MM.1S (cell line): ENCODE measurements around the gene LRMDA.

Experiments
- DNase-seq: peaks from one replicate; pipeline ENCODE4 v3.0.0-alpha.2; 2015
- H2AFZ ChIP-seq: fragments of 300-600 bp; sonication (generic); 2 replicates; pipeline ENCODE4 v1.6.0; 2016; ENCODE audit warnings: antibody characterized with exemption, low read length
- H3F3A ChIP-seq: fragments of 300-600 bp; sonication (generic); 2 replicates; pipeline ENCODE4 v1.6.1; 2016; ENCODE audit warnings: mild to moderate bottlenecking, antibody characterized with exemption, low read length, moderate library complexity, mixed read lengths; ENCODE audit not compliant: insufficient read depth
- H3K27ac ChIP-seq: fragments of 300-600 bp; sonication (generic); 2 replicates; pipeline ENCODE4 v1.5.1; 2016; ENCODE audit warnings: mild to moderate bottlenecking, low read length
- H3K27me3 ChIP-seq: fragments of 300-600 bp; sonication (generic); replicated peaks from 2 replicates; pipeline ENCODE4 v1.6.0; 2016; ENCODE audit warnings: low read length; ENCODE audit not compliant: insufficient read depth
- H3K36me3 ChIP-seq: fragments of 300-600 bp; sonication (generic); replicated peaks from 2 replicates; pipeline ENCODE4 v1.6.1; 2016; ENCODE audit warnings: mild to moderate bottlenecking, low read length, mixed read lengths; ENCODE audit not compliant: insufficient read depth
- H3K4me1 ChIP-seq: fragments of 300-600 bp; sonication (generic); 2 replicates; pipeline ENCODE4 v1.6.1; 2016; ENCODE audit warnings: low read length, mixed read lengths
- H3K4me2 ChIP-seq: fragments of 300-600 bp; sonication (generic); 2 replicates; pipeline ENCODE4 v1.6.0; 2016; ENCODE audit warnings: low read depth, low read length
- H3K4me3 ChIP-seq: fragments of 300-600 bp; sonication (generic); 2 replicates; pipeline ENCODE4 v1.5.1; 2016; ENCODE audit warnings: low read length, mixed read lengths
- H3K79me2 ChIP-seq: fragments of 300-600 bp; sonication (generic); 2 replicates; pipeline ENCODE4 v1.6.1; 2016; ENCODE audit warnings: mixed run types, low read length, mixed read lengths
- H3K9ac ChIP-seq: fragments of 300-600 bp; sonication (generic); 2 replicates; pipeline ENCODE4 v1.6.1; 2016; ENCODE audit warnings: low read length, mixed read lengths
- H3K9me2 ChIP-seq: fragments of 300-600 bp; sonication (generic); replicated peaks from 2 replicates; pipeline ENCODE4 v1.6.1; 2016; ENCODE audit warnings: mild to moderate bottlenecking, low read length, mixed read lengths; ENCODE audit not compliant: insufficient read depth
- H3K9me3 ChIP-seq: fragments of 300-600 bp; sonication (generic); replicated peaks from 2 replicates; pipeline ENCODE4 v1.6.1; 2016; ENCODE audit warnings: mild to moderate bottlenecking, low read length, mixed read lengths; ENCODE audit not compliant: insufficient read depth
- H4K20me1 ChIP-seq: fragments of 300-600 bp; sonication (generic); 2 replicates; pipeline ENCODE4 v1.6.1; 2016; ENCODE audit warnings: mild to moderate bottlenecking, low read length, moderate library complexity, mixed read lengths; ENCODE audit not compliant: insufficient read depth
- EZH2 ChIP-seq: fragments of 300-600 bp; sonication (generic); optimal IDR thresholded peaks from 2 replicates; pipeline ENCODE3; 2017; ENCODE audit warnings: low read depth, mild to moderate bottlenecking, antibody characterized with exemption, low read length, mixed read lengths
- EZH2phosphoT487 ChIP-seq: fragments of 300-600 bp; sonication (generic); IDR thresholded peaks from 2 replicates; pipeline ENCODE4 v1.6.1; 2018; ENCODE audit warnings: antibody characterized with exemption, low read length
- TF ChIP-seq, protein P1 (sequence below): fragments of 300-600 bp; sonication (generic); IDR thresholded peaks from 2 replicates; pipeline ENCODE4 v1.5.1; 2016; ENCODE audit warnings: antibody characterized with exemption, low read length, mixed read lengths

Gene LRMDA

GRCh38 chr10:76274933-76275332 lies 843.5 kb downstream of the LRMDA start:
- H3K4me2 ChIP-seq, result no peak overlapping the region
- H4K20me1 ChIP-seq, result no peaks in the 10 kb centered on the region
- H3K9me2 ChIP-seq, result no peaks in the 10 kb centered on the region
- H3K4me3 ChIP-seq, result no peak overlapping the region
- no peaks in the 10 kb centered on the region for H3K4me1 ChIP-seq
- no peak overlapping the region for H3K27ac ChIP-seq
- H2AFZ ChIP-seq, result no peak overlapping the region
- H3F3A ChIP-seq, result no peaks in the 10 kb centered on the region
- no peak for DNase-seq
- no peak overlapping the region for H3K9ac ChIP-seq
- TF ChIP-seq, protein P1, sequence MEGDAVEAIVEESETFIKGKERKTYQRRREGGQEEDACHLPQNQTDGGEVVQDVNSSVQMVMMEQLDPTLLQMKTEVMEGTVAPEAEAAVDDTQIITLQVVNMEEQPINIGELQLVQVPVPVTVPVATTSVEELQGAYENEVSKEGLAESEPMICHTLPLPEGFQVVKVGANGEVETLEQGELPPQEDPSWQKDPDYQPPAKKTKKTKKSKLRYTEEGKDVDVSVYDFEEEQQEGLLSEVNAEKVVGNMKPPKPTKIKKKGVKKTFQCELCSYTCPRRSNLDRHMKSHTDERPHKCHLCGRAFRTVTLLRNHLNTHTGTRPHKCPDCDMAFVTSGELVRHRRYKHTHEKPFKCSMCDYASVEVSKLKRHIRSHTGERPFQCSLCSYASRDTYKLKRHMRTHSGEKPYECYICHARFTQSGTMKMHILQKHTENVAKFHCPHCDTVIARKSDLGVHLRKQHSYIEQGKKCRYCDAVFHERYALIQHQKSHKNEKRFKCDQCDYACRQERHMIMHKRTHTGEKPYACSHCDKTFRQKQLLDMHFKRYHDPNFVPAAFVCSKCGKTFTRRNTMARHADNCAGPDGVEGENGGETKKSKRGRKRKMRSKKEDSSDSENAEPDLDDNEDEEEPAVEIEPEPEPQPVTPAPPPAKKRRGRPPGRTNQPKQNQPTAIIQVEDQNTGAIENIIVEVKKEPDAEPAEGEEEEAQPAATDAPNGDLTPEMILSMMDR, result no peak
- no peak for TF ChIP-seq EZH2
- TF ChIP-seq EZH2phosphoT487, result no peak
- H3K79me2 ChIP-seq, result no peaks in the 10 kb centered on the region
- 0 out of 2 replicates have a peak, but pooled peaks cover 3% of the 10 kb centered on the region for H3K9me3 ChIP-seq
- H3K36me3 ChIP-seq, result no peaks in the 10 kb centered on the region
- H3K27me3 ChIP-seq, result no peaks in the 10 kb centered on the region

GRCh38 chr10:76278811-76279460 lies 847.5 kb downstream of the LRMDA start:
- no peak overlapping the region for H3K9ac ChIP-seq
- no peaks in the 10 kb centered on the region for H3K4me1 ChIP-seq
- no peaks in the 10 kb centered on the region for H3K27me3 ChIP-seq
- 0 out of 2 replicates have a peak, but pooled peaks cover 3% of the 10 kb centered on the region for H3K9me3 ChIP-seq
- no peak overlapping the region for H2AFZ ChIP-seq
- H3F3A ChIP-seq, result no peaks in the 10 kb centered on the region
- DNase-seq, result no peak
- H3K4me2 ChIP-seq, result no peak overlapping the region
- no peaks in the 10 kb centered on the region for H3K9me2 ChIP-seq
- no peak overlapping the region for H3K4me3 ChIP-seq
- no peak overlapping the region for H3K27ac ChIP-seq
- H3K79me2 ChIP-seq, result no peaks in the 10 kb centered on the region
- TF ChIP-seq, protein P1, result no peak
- TF ChIP-seq EZH2phosphoT487, result no peak
- TF ChIP-seq EZH2, result no peak
- no peaks in the 10 kb centered on the region for H3K36me3 ChIP-seq
- H4K20me1 ChIP-seq, result no peaks in the 10 kb centered on the region

- Histone ChIP-seq H3K27me3 (no peaks in the 10 kb centered on the region), H3K36me3 (no peaks in the 10 kb centered on the region), H3K4me3 (no peak overlapping the region), H3F3A (no peaks in the 10 kb centered on the region), H3K27ac (no peak overlapping the region), H3K9ac (no peak overlapping the region), H3K4me1 (no peaks in the 10 kb centered on the region), H3K9me2 (no peaks in the 10 kb centered on the region), H3K4me2 (no peak overlapping the region), H4K20me1 (no peaks in the 10 kb centered on the region), H3K79me2 (no peaks in the 10 kb centered on the region), H3K9me3 (no peaks in the 10 kb centered on the region), H2AFZ (no peak overlapping the region)
- TF ChIP-seq, protein P1, result no peak
- no peak for TF ChIP-seq EZH2
- TF ChIP-seq EZH2phosphoT487, result no peak
- DNase-seq, result no peak
These were observed 850.2 kb downstream of the LRMDA start for GRCh38 chr10:76281659-76282058.
